ENCODE data around the gene UGT1A4.
"Not testable (repeated sequence)": the region's sequence is repeated elsewhere in the genome, so short reads cannot be mapped to it uniquely, and the experiment has no call there.

UGT1A4 gene

GRCh38 chr2:233751212-233752009, 32.9 kb downstream of the UGT1A4 start:
- DNase-seq, result not testable (repeated sequence)

DNA sequence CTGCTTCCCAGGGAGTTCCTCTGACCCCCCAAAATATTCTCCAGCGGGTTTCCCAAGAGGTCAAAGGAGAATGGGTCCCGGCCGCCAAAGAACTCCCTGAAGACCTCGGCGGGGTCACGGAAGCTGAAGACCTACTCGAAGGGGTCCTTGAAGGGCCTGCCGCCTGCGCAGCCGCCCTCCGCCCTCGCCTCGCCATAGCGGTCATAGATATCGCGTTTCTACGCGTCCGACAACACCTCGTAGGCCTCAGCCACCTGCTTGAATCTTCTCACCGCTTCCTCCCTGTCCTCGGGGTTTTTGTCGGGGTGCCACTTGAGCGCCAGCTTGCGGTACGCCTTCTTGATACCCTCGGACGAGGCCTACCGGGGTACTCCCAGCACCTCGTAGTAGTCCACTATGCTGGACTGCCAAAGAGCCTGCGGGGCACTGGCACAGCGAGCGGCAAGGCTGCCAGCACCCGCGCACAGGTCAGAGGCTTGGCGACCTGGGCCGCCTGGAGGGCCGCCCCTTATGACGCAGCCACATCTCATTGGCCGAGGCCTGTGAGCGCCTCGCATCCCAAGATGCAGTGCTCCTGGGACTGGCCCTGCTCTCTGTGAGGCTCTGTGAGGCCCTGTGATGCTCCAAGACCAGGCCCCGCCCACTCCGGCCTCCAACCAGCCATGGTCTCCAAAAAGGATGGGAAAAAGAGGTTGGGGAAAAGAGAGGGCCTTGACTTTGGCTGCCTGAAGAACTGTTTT, 36.5 kb downstream of the UGT1A4 start:
- no peak for DNase-seq

GRCh38 chr2:233756429-233757081, 38.0 kb downstream of the UGT1A4 start:
- DNase-seq, result no peak

DNA sequence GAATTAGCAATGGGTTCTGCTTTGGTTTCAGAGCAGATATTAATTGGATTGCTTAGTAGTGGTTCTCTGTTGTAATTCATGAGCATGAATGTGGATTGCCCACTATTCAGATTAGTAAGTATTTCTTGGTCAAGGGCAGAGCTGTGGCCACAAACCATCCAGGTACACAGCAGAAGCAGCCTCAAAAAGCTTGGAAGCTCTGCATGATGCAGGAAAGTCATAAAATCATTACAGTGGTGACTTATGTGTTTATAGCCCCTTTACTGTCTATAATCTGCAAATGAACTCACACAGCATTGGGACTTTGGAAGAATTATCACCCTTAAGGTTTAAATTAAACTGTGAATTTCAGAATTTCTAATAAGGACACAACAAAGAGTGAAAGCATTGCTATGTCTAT, 39.6 kb downstream of the UGT1A4 start:
- DNase-seq, result no peak

- DNase-seq, result no peak
These were observed 40.3 kb downstream of the UGT1A4 start for GRCh38 chr2:233758849-233759248.

DNA sequence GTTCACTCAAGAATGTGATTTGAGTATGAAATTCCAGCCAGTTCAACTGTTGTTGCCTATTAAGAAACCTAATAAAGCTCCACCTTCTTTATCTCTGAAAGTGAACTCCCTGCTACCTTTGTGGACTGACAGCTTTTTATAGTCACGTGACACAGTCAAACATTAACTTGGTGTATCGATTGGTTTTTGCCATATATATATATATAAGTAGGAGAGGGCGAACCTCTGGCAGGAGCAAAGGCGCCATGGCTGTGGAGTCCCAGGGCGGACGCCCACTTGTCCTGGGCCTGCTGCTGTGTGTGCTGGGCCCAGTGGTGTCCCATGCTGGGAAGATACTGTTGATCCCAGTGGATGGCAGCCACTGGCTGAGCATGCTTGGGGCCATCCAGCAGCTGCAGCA, 41.5 kb downstream of the UGT1A4 start, which contains the start of gene UGT1A1:
UGT1A1 (plus strand) TSS at position 228 of the 400 bp plus-strand sequence; CDS start at position 246, 18 bp downstream.
- no peak for DNase-seq

DNA sequence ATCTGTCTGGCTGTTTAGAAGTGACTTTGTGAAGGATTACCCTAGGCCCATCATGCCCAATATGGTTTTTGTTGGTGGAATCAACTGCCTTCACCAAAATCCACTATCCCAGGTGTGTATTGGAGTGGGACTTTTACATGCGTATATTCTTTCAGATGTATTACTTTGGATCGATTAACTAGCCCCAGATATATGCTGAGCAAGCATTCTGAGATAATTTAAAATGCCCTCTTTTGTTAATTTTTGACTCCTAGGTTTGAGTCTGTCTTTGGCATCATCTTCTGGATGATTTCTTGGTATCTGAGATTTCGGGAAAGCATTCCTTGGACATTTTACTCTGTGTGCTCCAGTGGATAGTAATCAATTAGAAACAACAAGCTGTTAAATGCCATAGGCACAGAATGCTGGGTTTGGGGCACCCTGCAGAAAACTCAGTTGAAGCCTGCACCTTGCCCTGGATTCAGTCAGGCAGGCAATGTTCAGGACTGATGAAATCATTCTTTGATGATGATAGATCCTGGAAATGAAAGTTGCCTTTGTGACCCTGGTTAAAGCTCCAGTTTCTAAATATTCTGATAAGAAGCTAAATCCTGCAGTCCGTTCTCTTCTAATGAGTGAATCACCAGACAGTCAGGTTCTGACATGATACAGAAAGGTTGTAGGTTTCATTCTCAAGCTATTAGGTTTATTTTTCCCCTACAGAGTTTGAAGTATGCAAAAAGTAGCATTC, 42.7 kb downstream of the UGT1A4 start:
- no peak for DNase-seq

- no peak for DNase-seq
These were observed 45.7 kb downstream of the UGT1A4 start for GRCh38 chr2:233764264-233764663.

DNA sequence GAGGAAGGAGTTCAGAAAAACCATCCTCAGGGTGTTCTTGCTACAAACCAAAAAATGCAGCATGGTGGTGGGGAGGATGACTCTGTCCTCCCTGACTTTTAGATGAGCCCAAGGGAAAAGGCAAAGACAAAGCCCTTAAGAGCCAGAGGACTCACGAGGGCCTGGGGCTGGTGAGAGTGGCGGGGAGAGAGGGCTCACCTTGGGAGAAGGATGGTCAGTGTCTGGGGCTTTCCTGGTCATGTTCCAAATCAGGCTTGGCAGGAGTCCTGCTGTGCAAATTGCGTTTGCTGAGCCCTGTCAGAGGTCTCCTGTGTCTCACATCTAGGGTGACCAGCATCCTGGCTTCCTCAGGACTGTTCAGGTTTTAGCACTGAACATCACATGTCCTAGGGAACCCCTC, 46.2 kb downstream of the UGT1A4 start:
- DNase-seq, result no peak

- DNase-seq, result no peak
These were observed 47.9 kb downstream of the UGT1A4 start for GRCh38 chr2:233766416-233766815.

DNA sequence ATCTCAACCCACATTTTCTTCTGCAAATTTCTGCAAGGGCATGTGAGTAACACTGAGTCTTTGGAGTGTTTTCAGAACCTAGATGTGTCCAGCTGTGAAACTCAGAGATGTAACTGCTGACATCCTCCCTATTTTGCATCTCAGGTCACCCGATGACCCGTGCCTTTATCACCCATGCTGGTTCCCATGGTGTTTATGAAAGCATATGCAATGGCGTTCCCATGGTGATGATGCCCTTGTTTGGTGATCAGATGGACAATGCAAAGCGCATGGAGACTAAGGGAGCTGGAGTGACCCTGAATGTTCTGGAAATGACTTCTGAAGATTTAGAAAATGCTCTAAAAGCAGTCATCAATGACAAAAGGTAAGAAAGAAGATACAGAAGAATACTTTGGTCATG, 49.5 kb downstream of the UGT1A4 start:
- no peak for DNase-seq

GRCh38 chr2:233769260-233769659, 50.7 kb downstream of the UGT1A4 start:
- DNase-seq, result no peak

- DNase-seq, result no peak
These were observed 53.6 kb downstream of the UGT1A4 start for GRCh38 chr2:233772153-233772552.

GRCh38 chr2:233772583-233772982, 54.0 kb downstream of the UGT1A4 start:
- no peak for DNase-seq

GRCh38 chr2:233773854-233774253, 55.3 kb downstream of the UGT1A4 start:
- no peak for DNase-seq

GRCh38 chr2:233775414-233775813, 56.9 kb downstream of the UGT1A4 start:
- DNase-seq, result no peak

- no peak for DNase-seq
These were observed 59.5 kb downstream of the UGT1A4 start, which contains the start of gene MROH2A for GRCh38 chr2:233778030-233778429. Gene MROH2A, plus strand, starts transcription at chr2:233778330. Its CDS starts 1,029 bp downstream, at chr2:233779359.

GRCh38 chr2:233779722-233780121, 61.2 kb downstream of the UGT1A4 start:
- no peak for DNase-seq

DNA sequence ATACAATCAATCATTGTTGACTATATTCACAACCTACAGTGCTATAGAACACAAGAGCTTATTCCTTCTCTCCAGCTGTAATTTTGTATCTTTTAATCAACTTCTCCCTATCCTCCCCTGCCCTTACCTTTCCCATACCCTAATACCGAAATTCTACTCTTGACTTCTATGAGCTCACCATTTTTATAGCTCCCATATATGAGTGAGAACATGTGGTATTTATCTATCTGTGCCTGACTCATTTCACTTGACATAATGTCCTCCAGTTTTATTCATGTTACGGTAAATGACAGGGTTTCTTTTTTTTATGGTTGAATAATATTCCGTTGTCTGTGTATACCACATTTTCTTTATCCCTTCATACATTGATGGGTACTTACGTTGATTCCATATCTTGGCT, 62.2 kb downstream of the UGT1A4 start:
- no peak for DNase-seq

GRCh38 chr2:233789554-233789953, 71.0 kb downstream of the UGT1A4 start:
- no peak for DNase-seq

GRCh38 chr2:233791151-233791882, 72.8 kb downstream of the UGT1A4 start:
- no peak for DNase-seq

DNA sequence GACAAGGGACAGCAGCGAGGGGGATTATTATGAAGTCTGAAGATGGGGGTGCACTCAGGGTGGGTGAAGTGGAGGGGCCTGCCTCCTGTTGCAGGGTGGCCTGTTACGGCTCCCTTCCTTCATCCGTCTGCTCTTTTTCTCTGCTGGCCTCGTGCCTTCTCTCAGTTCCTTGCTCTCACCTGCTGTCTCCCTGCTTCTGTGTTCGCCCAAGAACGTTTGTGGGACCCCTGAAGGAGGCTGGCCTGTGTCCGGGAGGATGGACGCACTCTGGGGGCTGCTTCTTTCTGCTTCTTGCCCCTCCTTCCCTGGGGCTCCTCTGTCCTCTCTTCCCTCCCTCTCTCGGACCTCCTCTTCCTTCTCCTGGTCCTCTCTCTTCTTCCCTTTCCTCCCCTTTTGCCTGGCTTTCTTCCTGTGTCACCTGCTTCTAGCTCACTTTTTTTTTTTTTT, 73.4 kb downstream of the UGT1A4 start:
- no peak for DNase-seq

Measured in GDM1 (cell line).